Naive thymus-derived CD4-positive, alpha-beta T cell (primary cell): ENCODE results near the gene MKNK2. TPM values are rescaled to one million over a fixed set of nuclear protein-coding genes. Genes with fewer than 3 reads are reported as not detected.

Source experiments
- ATAC-seq: fragments of 150-1000 bp; cut with Tn5 transposase; 2 replicates; pipeline ENCODE4 v1.10.0; 2021; ENCODE audit warnings: mild to moderate bottlenecking, moderate library complexity
- CTCF ChIA-PET: fragments of 350-600 bp; sonication (Branson Sonifier 250); formaldehyde crosslinking; loops from one replicate; lab custom pipeline; 2021; ENCODE audit warnings: antibody characterized with exemption; lab: Charles Lee
- POLR2A ChIA-PET: fragments of 350-600 bp; sonication (Branson Sonifier 250); formaldehyde crosslinking; loops from one replicate; lab custom pipeline; 2021; ENCODE audit warnings: antibody characterized with exemption, inconsistent platforms; lab: Charles Lee
- DNase-seq, 9 donors: peaks; one replicate each; pipeline versions ENCODE4 v3.0.0 to v3.0.0-alpha.2; 2020 to 2022; ENCODE audit warnings: mixed read lengths in 1 of 9
- H3K27ac ChIP-seq: one replicate; pipeline ENCODE4 v1.7.0; 2013; ENCODE audit warnings: mild to moderate bottlenecking, low read depth, low read length, moderate library complexity
- H3K27me3 ChIP-seq, 2 donors: one replicate each; pipeline ENCODE4 v1.7.0; 2013; ENCODE audit warnings: low read length in 2 of 2, mild to moderate bottlenecking in 2 of 2, moderate library complexity in 2 of 2; ENCODE audit not compliant: control insufficient read depth in 2 of 2, insufficient read depth in 2 of 2
- H3K36me3 ChIP-seq, 3 experiments: 1 replicate in 2 of 3; 2 replicates in 1 of 3; pipeline ENCODE4 v1.7.0; 2013; ENCODE audit warnings: low read length in 3 of 3, mild to moderate bottlenecking in 3 of 3, moderate library complexity in 1 of 3; ENCODE audit not compliant: insufficient read depth in 3 of 3, control insufficient read depth in 2 of 3
- H3K4me1 ChIP-seq, 2 donors: one replicate each; pipeline ENCODE4 v1.7.0; 2013; ENCODE audit warnings: low read length in 2 of 2, mild to moderate bottlenecking in 2 of 2, moderate library complexity in 1 of 2; ENCODE audit not compliant: control insufficient read depth in 2 of 2, insufficient read depth in 2 of 2
- H3K4me3 ChIP-seq: 2 replicates; pipeline ENCODE4 v1.7.0; 2013; ENCODE audit warnings: mild to moderate bottlenecking, low read length
- H3K9me3 ChIP-seq, 3 experiments: 1 replicate in 2 of 3; 2 replicates in 1 of 3; pipeline ENCODE4 v1.7.0; 2013; ENCODE audit warnings: low read length in 3 of 3; ENCODE audit not compliant: control insufficient read depth in 2 of 3
- H3K27ac Mint-ChIP-seq, 9 donors: one replicate each; pipeline ENCODE4 v1.8.0; 2020 to 2022; ENCODE audit warnings: mixed read lengths in 9 of 9, mild to moderate bottlenecking in 8 of 9, moderate library complexity in 5 of 9, inconsistent platforms in 2 of 9
- H3K27me3 Mint-ChIP-seq, 5 donors: one replicate each; pipeline ENCODE4 v1.8.0; 2021 to 2022; ENCODE audit warnings: mixed read lengths in 5 of 5, mild to moderate bottlenecking in 1 of 5
- H3K36me3 Mint-ChIP-seq, 5 donors: one replicate each; pipeline ENCODE4 v1.8.0; 2020 to 2022; ENCODE audit warnings: mixed read lengths in 5 of 5, mild to moderate bottlenecking in 3 of 5, inconsistent platforms in 1 of 5
- H3K4me1 Mint-ChIP-seq, 7 donors: one replicate each; pipeline ENCODE4 v1.8.0; 2020 to 2022; ENCODE audit warnings: mixed read lengths in 7 of 7, mild to moderate bottlenecking in 3 of 7, inconsistent platforms in 1 of 7
- H3K4me3 Mint-ChIP-seq, 10 donors: one replicate each; pipeline ENCODE4 v1.8.0; 2020 to 2022; ENCODE audit warnings: mild to moderate bottlenecking in 10 of 10, mixed read lengths in 10 of 10, moderate library complexity in 6 of 10, inconsistent platforms in 2 of 10
- H3K9me3 Mint-ChIP-seq, 11 donors: one replicate each; pipeline ENCODE4 v1.8.0; 2020 to 2022; ENCODE audit warnings: mixed read lengths in 11 of 11, mild to moderate bottlenecking in 4 of 11, inconsistent platforms in 1 of 11, moderate library complexity in 1 of 11
- intact Hi-C, 2 donors: fragments of 100-400 bp; cut with micrococcal nuclease; formaldehyde crosslinking; loops; one replicate each; pipeline ENCODE4 v1.15.1; 2023
- polyA plus RNA-seq, 2 donors: library from polyadenylated mRNA; unstranded; fragments of 300-500 nt; fragmentation: Illumina TruSeq; gene quantifications; one replicate each; pipeline ENCODE4 v1.2.3, GENCODE V29; 2021
- total RNA-seq, 6 experiments: library from RNA in 5 of 6; stranded (reverse) in 5 of 6; gene quantifications; 1 replicate in 5 of 6; 2 replicates in 1 of 6; pipeline ENCODE4 v1.2.3 and lab custom pipeline; 2021 to 2026

Gene MKNK2
- total and polyA plus RNA-seq, 7 experiments from 2014 or later, result 28.8 to 347 (median 200) TPM

GRCh38 chr19:2077398-2077797 is 26.4 kb upstream of the MKNK2 start:
- Mint-ChIP-seq H3K4me1 (peaks cover 22 to 66% (median 38%) of the 10 kb centered on the region in 7 donors), H3K36me3 (peaks cover 2 to 32% (median 7%) of the 10 kb centered on the region in 5 donors), H3K27ac (peak overlapping the region in 5 of 9 donors; percentile 38 to 94 (median 69)), H3K9me3 (peaks cover 0 to 8% (median 0%) of the 10 kb centered on the region in 11 donors), H3K4me3 (no peak overlapping the region), H3K27me3 (no peaks in the 10 kb centered on the region)
- ChIA-PET POLR2A (no interaction called here), CTCF (interaction anchor here (1.7 kb wide), 1 partner anchor 8 kb away, joined by 4 read pairs; no protein-coding TSS in a partner anchor)
- H3K27me3 ChIP-seq, result no peaks in the 10 kb centered on the region
- intact Hi-C loops, result no loop called here
- H3K4me3 ChIP-seq, result no peak overlapping the region
- DNase-seq (no peak), ATAC-seq (no peak)
- peaks cover 28 to 31% of the 10 kb centered on the region in 2 donors for H3K4me1 ChIP-seq
- H3K27ac ChIP-seq, result peak overlapping the region; percentile 34
- no peaks in the 10 kb centered on the region for H3K9me3 ChIP-seq
- peaks cover 3 to 74% (median 29%) of the 10 kb centered on the region in 3 experiments for H3K36me3 ChIP-seq

- H3K27me3 Mint-ChIP-seq, result no peaks in the 10 kb centered on the region
- peak overlapping the region in 3 of 9 donors; percentile 38 to 77 (median 61) for H3K27ac Mint-ChIP-seq
- no peak overlapping the region for H3K4me3 ChIP-seq
- DNase-seq (no peak), ATAC-seq (no peak)
- peak overlapping the region; percentile 7 for H3K27ac ChIP-seq
- H3K27me3 ChIP-seq, result no peaks in the 10 kb centered on the region
- CTCF ChIA-PET, result no interaction called here
- peaks cover 18 to 61% (median 36%) of the 10 kb centered on the region in 7 donors for H3K4me1 Mint-ChIP-seq
- H3K36me3 Mint-ChIP-seq, result peaks cover 4 to 32% (median 12%) of the 10 kb centered on the region in 5 donors
- H3K4me1 ChIP-seq, result peaks cover 20 to 23% of the 10 kb centered on the region in 2 donors
- POLR2A ChIA-PET, result interaction anchor here (0.6 to 1.3 kb wide), 3 partner anchors 14 to 50 kb away, joined by 3 to 5 read pairs (median 3); no protein-coding TSS in a partner anchor
- H3K36me3 ChIP-seq, result peaks cover 7 to 82% (median 29%) of the 10 kb centered on the region in 3 experiments
- H3K4me3 Mint-ChIP-seq, result no peak overlapping the region
- peaks cover 0 to 8% (median 0%) of the 10 kb centered on the region in 11 donors for H3K9me3 Mint-ChIP-seq
- no peaks in the 10 kb centered on the region for H3K9me3 ChIP-seq
- intact Hi-C loops, result no loop called here
Measured at GRCh38 chr19:2076526-2076944, 25.5 kb upstream of the MKNK2 start.

- Mint-ChIP-seq H3K9me3 (peaks cover 0 to 2% (median 0%) of the 10 kb centered on the region in 11 donors), H3K27ac (peak overlapping the region in 8 of 9 donors; percentile 60 to 84 (median 78)), H3K4me1 (peaks cover 13 to 45% (median 22%) of the 10 kb centered on the region in 7 donors), H3K36me3 (peaks cover 9 to 27% (median 11%) of the 10 kb centered on the region in 5 donors), H3K27me3 (no peaks in the 10 kb centered on the region), H3K4me3 (peak overlapping the region in 2 of 10 donors; percentile 10 to 34)
- Histone ChIP-seq H3K4me3 (no peak overlapping the region), H3K27ac (no peak overlapping the region), H3K4me1 (peaks cover 0 to 10% of the 10 kb centered on the region in 2 donors), H3K27me3 (no peaks in the 10 kb centered on the region), H3K9me3 (no peaks in the 10 kb centered on the region), H3K36me3 (peaks cover 7 to 69% (median 20%) of the 10 kb centered on the region in 3 experiments)
- POLR2A ChIA-PET, result interaction anchor here (1.3 to 1.4 kb wide), 2 partner anchors 10 kb away, joined by 4 to 5 read pairs; no protein-coding TSS in a partner anchor
- no peak for ATAC-seq
- CTCF ChIA-PET, result no interaction called here
- no peak for DNase-seq
- intact Hi-C loops, result no loop called here
Measured at GRCh38 chr19:2072757-2073551, 21.9 kb upstream of the MKNK2 start.

- H3K27ac Mint-ChIP-seq, result peak overlapping the region; percentile 30 to 88 (median 82)
- intact Hi-C loops, result no loop called here
- DNase-seq (no peak), ATAC-seq (no peak)
- H3K9me3 Mint-ChIP-seq, result peaks cover 0 to 2% (median 0%) of the 10 kb centered on the region in 11 donors
- ChIA-PET CTCF (interaction anchor here (0.6 to 1.3 kb wide), 3 partner anchors 11 to 54 kb away, joined by 3 to 4 read pairs (median 4); no protein-coding TSS in a partner anchor), POLR2A (interaction anchor here (1.6 kb wide), 1 partner anchor 22 kb away, joined by 3 read pairs; no protein-coding TSS in a partner anchor)
- peaks cover 9 to 27% (median 11%) of the 10 kb centered on the region in 5 donors for H3K36me3 Mint-ChIP-seq
- Histone ChIP-seq H3K27ac (peak overlapping the region; percentile 53), H3K9me3 (no peaks in the 10 kb centered on the region), H3K36me3 (peaks cover 7 to 50% (median 11%) of the 10 kb centered on the region in 3 experiments), H3K4me1 (peaks cover 0 to 10% of the 10 kb centered on the region in 2 donors), H3K27me3 (no peaks in the 10 kb centered on the region), H3K4me3 (no peak overlapping the region)
- peak overlapping the region in 1 of 10 donors; percentile 39 for H3K4me3 Mint-ChIP-seq
- peaks cover 13 to 42% (median 22%) of the 10 kb centered on the region in 7 donors for H3K4me1 Mint-ChIP-seq
- H3K27me3 Mint-ChIP-seq, result no peaks in the 10 kb centered on the region
Measured at GRCh38 chr19:2070986-2071673, 20.1 kb upstream of the MKNK2 start.

GRCh38 chr19:2070436-2070827 is 19.4 kb upstream of the MKNK2 start:
- no peak for DNase-seq
- H3K4me3 ChIP-seq, result no peak overlapping the region
- peaks cover 7 to 43% (median 8%) of the 10 kb centered on the region in 3 experiments for H3K36me3 ChIP-seq
- peaks cover 0 to 10% of the 10 kb centered on the region in 2 donors for H3K4me1 ChIP-seq
- Mint-ChIP-seq H3K27me3 (no peaks in the 10 kb centered on the region), H3K36me3 (peaks cover 9 to 27% (median 11%) of the 10 kb centered on the region in 5 donors), H3K4me3 (no peak overlapping the region), H3K27ac (peak overlapping the region in 6 of 9 donors; percentile 59 to 88 (median 80)), H3K4me1 (peaks cover 13 to 38% (median 22%) of the 10 kb centered on the region in 7 donors), H3K9me3 (peaks cover 0 to 2% (median 0%) of the 10 kb centered on the region in 11 donors)
- no peaks in the 10 kb centered on the region for H3K9me3 ChIP-seq
- peak overlapping the region; percentile 53 for H3K27ac ChIP-seq
- CTCF ChIA-PET, result interaction anchor here (0.6 to 2.2 kb wide), 7 partner anchors 17 to 143 kb away, joined by 3 to 10 read pairs (median 6); partner anchors contain the start of gene MOB3A
- no peaks in the 10 kb centered on the region for H3K27me3 ChIP-seq
- intact Hi-C loops, result no loop called here
- no peak for ATAC-seq
- POLR2A ChIA-PET, result interaction anchor here (0.6 to 2.4 kb wide), 8 partner anchors 13 to 271 kb away, joined by 3 to 13 read pairs (median 6); no protein-coding TSS in a partner anchor
